BE2C (cell line): Measurements from ENCODE around the gene TYW1B.
A peak's percentile ranks its signal among the peaks of the same experiment; 100 is the strongest.
"Not testable (repeated sequence)": the region's sequence is repeated elsewhere in the genome, so short reads cannot be mapped to it uniquely, and the experiment has no call there.

Source experiments
- DNase-seq: peaks from one replicate; pipeline ENCODE4 v3.0.0-alpha.2; 2020
- H3K27me3 ChIP-seq: fragments of 250-450 bp; sonication (Bioruptor Pico); 2 replicates; pipeline ENCODE4 v1.5.1; 2020; ENCODE audit warnings: mild to moderate bottlenecking
- H3K36me3 ChIP-seq: fragments of 250-450 bp; sonication (Bioruptor Pico); 2 replicates; pipeline ENCODE4 v1.5.1; 2020; ENCODE audit warnings: mild to moderate bottlenecking
- H3K4me1 ChIP-seq: fragments of 250-450 bp; sonication (Bioruptor Pico); 2 replicates; pipeline ENCODE4 v1.5.1; 2020
- H3K4me3 ChIP-seq: 2 replicates; pipeline ENCODE4 v1.5.1; 2011; ENCODE audit warnings: low read depth, low read length
- H3K9me3 ChIP-seq: fragments of 250-450 bp; sonication (Bioruptor Pico); 2 replicates; pipeline ENCODE4 v1.5.1; 2020
- TF ChIP-seq, protein P1 (sequence below): IDR thresholded peaks from 2 replicates; pipeline ENCODE4 v1.5.1; 2012; ENCODE audit warnings: mild to moderate bottlenecking, low read depth, low read length

TYW1B gene

DNA sequence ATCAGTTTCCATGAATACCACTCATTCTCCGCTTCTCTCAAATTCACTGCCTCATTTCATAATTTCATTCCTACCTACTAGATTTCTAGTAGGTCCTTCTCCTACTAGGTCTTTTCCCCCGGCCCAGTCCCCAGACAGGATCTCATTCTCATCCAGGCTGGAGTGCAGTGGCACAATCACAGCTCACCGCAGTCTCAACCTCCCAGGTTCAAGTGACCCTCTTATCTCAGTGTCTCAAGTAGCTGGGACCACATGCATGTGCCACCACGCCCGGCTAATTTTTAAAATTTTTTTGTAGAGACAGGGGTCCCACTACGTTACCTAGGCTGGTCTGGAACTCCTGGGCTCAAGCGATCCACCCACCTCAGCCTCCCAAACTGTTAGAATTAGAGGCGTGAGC is 132.5 kb downstream of the TYW1B start:
- H3K4me3 ChIP-seq, H3K27me3 ChIP-seq, DNase-seq, H3K36me3 ChIP-seq, H3K9me3 ChIP-seq, H3K4me1 ChIP-seq: not testable (repeated sequence)

GRCh38 chr7:72691442-72691841 is 136.6 kb downstream of the TYW1B start:
- H3K9me3 ChIP-seq, H3K4me3 ChIP-seq, H3K36me3 ChIP-seq, H3K27me3 ChIP-seq, H3K4me1 ChIP-seq, DNase-seq: not testable (repeated sequence)

DNA sequence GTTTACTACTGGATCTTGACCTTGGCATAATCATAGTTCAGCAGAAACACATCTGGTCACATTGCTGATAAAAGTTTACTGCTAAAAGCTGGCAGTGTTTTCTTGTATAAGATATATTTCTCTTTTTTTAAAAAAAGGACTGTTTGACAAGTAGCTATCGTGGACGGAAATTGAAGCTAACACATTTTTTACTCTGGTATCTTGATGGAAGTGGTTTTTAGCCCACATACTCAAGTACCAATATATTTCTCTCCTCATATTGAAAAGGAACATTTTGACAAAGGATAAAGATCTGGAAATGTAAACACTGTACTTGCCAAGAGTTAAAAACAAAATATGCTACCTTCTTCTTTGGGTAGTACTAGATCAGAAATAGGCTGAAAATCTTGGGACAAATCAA is 137.8 kb downstream of the TYW1B start:
- not testable (repeated sequence) for DNase-seq, H3K36me3 ChIP-seq, H3K4me1 ChIP-seq, H3K27me3 ChIP-seq, H3K9me3 ChIP-seq, H3K4me3 ChIP-seq

GRCh38 chr7:72689344-72689743 is 138.7 kb downstream of the TYW1B start:
- H3K27me3 ChIP-seq, H3K36me3 ChIP-seq, H3K4me1 ChIP-seq, H3K4me3 ChIP-seq, H3K9me3 ChIP-seq, DNase-seq: not testable (repeated sequence)

- H3K4me1 ChIP-seq, H3K4me3 ChIP-seq, H3K27me3 ChIP-seq, H3K9me3 ChIP-seq, H3K36me3 ChIP-seq, DNase-seq: not testable (repeated sequence)
These were observed 146.8 kb downstream of the TYW1B start for GRCh38 chr7:72681211-72681610.

- not testable (repeated sequence) for DNase-seq, H3K9me3 ChIP-seq, H3K4me3 ChIP-seq, H3K4me1 ChIP-seq, H3K36me3 ChIP-seq, H3K27me3 ChIP-seq
These were observed 151.1 kb downstream of the TYW1B start for GRCh38 chr7:72676880-72677279.

GRCh38 chr7:72676086-72676690 is 151.8 kb downstream of the TYW1B start:
- H3K4me1 ChIP-seq, H3K4me3 ChIP-seq, H3K27me3 ChIP-seq, H3K36me3 ChIP-seq, H3K9me3 ChIP-seq: not testable (repeated sequence)
- peak; percentile 37 for DNase-seq

GRCh38 chr7:72675686-72676085 is 152.3 kb downstream of the TYW1B start:
- H3K4me1 ChIP-seq: not testable (repeated sequence)

GRCh38 chr7:72674394-72674793 is 153.6 kb downstream of the TYW1B start:
- Histone ChIP-seq H3K36me3 (no peaks in the 10 kb centered on the region), H3K4me3 (no peak overlapping the region)
- no peak for DNase-seq

More at GRCh38 chr7:72675686-72676085, 152.3 kb downstream of the TYW1B start:
- not testable (repeated sequence) for H3K36me3 ChIP-seq, H3K27me3 ChIP-seq, H3K9me3 ChIP-seq, DNase-seq, H3K4me3 ChIP-seq

GRCh38 chr7:72670850-72671249 is 157.2 kb downstream of the TYW1B start:
- not testable (repeated sequence) for H3K9me3 ChIP-seq, H3K4me3 ChIP-seq, H3K27me3 ChIP-seq, H3K36me3 ChIP-seq, H3K4me1 ChIP-seq, DNase-seq

More at GRCh38 chr7:72674394-72674793, 153.6 kb downstream of the TYW1B start:
- TF ChIP-seq, protein P1, sequence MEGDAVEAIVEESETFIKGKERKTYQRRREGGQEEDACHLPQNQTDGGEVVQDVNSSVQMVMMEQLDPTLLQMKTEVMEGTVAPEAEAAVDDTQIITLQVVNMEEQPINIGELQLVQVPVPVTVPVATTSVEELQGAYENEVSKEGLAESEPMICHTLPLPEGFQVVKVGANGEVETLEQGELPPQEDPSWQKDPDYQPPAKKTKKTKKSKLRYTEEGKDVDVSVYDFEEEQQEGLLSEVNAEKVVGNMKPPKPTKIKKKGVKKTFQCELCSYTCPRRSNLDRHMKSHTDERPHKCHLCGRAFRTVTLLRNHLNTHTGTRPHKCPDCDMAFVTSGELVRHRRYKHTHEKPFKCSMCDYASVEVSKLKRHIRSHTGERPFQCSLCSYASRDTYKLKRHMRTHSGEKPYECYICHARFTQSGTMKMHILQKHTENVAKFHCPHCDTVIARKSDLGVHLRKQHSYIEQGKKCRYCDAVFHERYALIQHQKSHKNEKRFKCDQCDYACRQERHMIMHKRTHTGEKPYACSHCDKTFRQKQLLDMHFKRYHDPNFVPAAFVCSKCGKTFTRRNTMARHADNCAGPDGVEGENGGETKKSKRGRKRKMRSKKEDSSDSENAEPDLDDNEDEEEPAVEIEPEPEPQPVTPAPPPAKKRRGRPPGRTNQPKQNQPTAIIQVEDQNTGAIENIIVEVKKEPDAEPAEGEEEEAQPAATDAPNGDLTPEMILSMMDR: no peak
- Histone ChIP-seq H3K4me1 (no peaks in the 10 kb centered on the region), H3K9me3 (no peaks in the 10 kb centered on the region), H3K27me3 (no peaks in the 10 kb centered on the region)

GRCh38 chr7:72668435-72668834 is 159.6 kb downstream of the TYW1B start:
- not testable (repeated sequence) for H3K27me3 ChIP-seq, DNase-seq, H3K36me3 ChIP-seq, H3K4me1 ChIP-seq, H3K9me3 ChIP-seq, H3K4me3 ChIP-seq

- H3K27me3 ChIP-seq, H3K9me3 ChIP-seq, H3K36me3 ChIP-seq, H3K4me1 ChIP-seq, DNase-seq, H3K4me3 ChIP-seq: not testable (repeated sequence)
These were observed 161.0 kb downstream of the TYW1B start for GRCh38 chr7:72667049-72667448.

GRCh38 chr7:72648574-72648973 is 179.4 kb downstream of the TYW1B start:
- H3K9me3 ChIP-seq, DNase-seq, H3K4me1 ChIP-seq, H3K36me3 ChIP-seq, H3K4me3 ChIP-seq, H3K27me3 ChIP-seq: not testable (repeated sequence)

DNA sequence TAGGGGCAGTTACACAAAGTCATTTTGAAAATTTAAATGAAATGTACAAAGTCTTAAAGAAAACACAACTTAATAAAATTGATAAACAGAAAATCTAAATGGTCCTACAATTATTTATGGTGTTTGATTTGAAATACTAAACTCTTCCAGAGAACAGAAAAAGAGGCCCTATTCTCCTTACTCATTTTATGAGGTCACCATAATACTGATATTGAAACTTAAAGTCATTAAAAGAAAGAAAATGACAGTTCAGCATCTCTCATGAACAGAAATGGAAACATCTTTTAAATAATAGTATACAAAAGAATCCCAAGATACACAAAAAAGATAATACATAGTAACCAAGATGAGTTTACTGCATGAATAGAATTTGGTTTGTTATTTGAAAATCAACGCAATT is 184.3 kb downstream of the TYW1B start:
- H3K4me1 ChIP-seq, H3K27me3 ChIP-seq, H3K4me3 ChIP-seq, DNase-seq, H3K9me3 ChIP-seq, H3K36me3 ChIP-seq: not testable (repeated sequence)

GRCh38 chr7:72641485-72642248 is 186.3 kb downstream of the TYW1B start:
- not testable (repeated sequence) for H3K27me3 ChIP-seq, DNase-seq

More at GRCh38 chr7:72641485-72642248, 186.3 kb downstream of the TYW1B start:
- not testable (repeated sequence) for H3K36me3 ChIP-seq, H3K4me1 ChIP-seq, H3K4me3 ChIP-seq, H3K9me3 ChIP-seq
